UCSD-AML1 (cell line): ENCODE data around the gene MISP3.

Experiments used
- DNase-seq: peaks from one replicate; lab custom pipeline; 2025; ENCODE audit not compliant: unreplicated experiment; lab: John Stamatoyannopoulos, UW

MISP3 gene

GRCh38 chr19:14053032-14053431 lies 19.6 kb upstream of the MISP3 start:
- DNase-seq: no peak

DNA sequence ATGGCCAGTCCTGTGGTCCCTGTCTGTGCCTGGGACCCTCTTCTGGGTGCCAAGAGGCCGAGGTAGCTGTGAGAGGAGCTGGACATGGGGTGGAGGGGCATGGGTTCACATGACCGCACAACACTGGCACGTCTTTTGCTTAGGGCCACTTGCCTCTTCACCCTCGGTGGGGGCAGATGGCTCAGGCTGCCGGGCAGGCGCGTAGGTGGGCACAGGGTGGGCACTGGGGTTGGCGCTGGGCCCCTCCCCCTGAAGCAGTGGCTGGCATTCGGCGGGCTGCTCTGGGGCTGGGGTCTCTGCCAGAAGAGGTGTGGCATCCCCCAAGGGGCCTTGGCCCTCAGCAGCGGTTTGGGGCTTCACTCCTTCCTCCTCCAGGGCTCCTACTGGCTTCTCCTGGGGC lies 19.1 kb upstream of the MISP3 start:
- no peak for DNase-seq

GRCh38 chr19:14054099-14054498 lies 18.5 kb upstream of the MISP3 start:
- no peak for DNase-seq

GRCh38 chr19:14054721-14055120 lies 17.9 kb upstream of the MISP3 start:
- DNase-seq: peak; percentile 41

- DNase-seq: no peak
Measured at GRCh38 chr19:14055396-14055795, 17.2 kb upstream of the MISP3 start.

- DNase-seq: no peak
Measured at GRCh38 chr19:14056069-14056666, 16.4 kb upstream of the MISP3 start.

DNA sequence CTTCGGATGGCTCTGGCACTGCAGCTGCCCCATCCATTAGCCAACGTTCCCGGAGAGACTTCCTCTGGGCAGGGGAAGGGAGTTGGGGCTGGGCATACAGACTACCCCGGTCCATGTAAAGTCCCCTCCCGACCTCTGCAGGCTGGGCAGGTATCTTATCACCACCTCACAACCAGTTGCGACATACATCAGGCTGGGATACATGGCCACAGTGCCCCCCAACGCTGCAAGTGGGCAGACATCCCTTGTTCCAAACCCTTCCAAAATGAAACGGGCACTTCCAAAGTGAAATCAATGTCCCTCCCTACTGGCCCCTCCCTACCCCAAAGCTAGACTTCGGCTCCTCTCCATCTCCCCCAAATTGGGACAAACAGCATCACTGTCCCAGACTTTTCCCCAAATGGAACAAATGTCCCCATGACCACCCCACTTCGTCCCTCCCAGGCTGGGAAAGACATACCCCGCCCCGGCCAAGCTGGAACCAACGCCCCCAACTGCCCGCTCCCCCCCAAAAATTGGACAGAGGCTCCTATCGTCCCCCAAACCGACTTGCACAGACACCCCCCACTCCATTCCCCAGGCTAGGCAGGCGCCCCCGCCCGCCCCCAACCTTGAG lies 15.7 kb upstream of the MISP3 start:
- no peak for DNase-seq

- no peak for DNase-seq
Measured at GRCh38 chr19:14058182-14059092, 14.1 kb upstream of the MISP3 start.

GRCh38 chr19:14059093-14059480 lies 13.5 kb upstream of the MISP3 start:
- DNase-seq: peak; percentile 30

DNA sequence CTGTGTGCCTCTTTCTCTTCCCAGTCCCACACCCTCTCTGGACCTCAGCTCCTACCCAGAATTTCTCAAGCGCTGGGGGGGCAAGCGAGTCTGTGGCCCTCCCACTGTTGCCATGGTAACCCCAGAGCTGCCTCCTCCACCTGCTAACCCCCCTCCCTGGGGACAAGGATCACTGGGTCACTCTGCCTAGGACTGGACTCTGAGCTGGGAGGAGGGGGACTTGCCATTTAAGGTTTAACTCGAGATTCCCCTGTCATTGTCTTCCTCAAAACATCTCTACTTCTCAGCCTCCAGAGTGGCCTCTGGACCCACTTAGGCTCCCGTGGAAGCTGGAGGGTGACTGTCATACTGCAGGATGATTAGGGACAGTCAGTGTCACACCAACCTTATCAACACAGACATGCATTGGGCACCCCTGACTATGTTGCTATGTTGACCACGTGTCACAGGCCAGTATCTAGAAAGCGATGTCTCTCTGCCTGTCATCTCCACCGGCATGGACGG lies 12.9 kb upstream of the MISP3 start:
- no peak for DNase-seq

DNA sequence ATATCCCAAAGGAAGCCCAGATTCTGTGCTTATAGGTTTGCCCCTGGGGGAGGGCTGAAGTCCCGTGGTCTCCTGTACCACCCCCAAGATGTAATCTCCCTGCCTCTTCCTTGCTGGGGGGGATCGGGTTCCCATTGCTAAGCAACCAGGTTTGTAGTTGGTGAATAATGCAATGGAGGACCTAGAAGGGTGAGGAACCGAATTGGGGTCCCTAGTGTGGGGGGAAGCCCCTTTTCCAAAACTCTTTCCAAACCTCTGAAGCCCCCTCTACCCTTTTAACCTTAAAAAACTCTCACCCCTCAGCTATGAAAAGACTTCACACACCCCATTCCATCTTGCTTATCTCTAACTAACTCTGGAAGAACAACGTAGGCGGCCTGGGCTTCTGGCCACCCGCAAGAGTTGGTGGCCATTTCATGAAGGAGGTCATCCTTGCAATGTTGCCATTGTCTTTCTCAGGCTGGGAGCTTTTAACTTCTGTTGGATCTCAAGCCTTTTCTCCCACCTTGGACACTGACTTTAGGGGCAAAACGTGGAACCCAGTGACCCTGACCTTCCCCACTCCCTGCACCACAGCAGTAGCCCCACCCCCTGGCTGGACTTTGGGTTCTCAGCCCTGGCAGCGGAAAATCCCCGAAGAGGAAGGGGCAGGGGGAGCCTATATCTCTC lies 11.4 kb upstream of the MISP3 start:
- DNase-seq: no peak

DNA sequence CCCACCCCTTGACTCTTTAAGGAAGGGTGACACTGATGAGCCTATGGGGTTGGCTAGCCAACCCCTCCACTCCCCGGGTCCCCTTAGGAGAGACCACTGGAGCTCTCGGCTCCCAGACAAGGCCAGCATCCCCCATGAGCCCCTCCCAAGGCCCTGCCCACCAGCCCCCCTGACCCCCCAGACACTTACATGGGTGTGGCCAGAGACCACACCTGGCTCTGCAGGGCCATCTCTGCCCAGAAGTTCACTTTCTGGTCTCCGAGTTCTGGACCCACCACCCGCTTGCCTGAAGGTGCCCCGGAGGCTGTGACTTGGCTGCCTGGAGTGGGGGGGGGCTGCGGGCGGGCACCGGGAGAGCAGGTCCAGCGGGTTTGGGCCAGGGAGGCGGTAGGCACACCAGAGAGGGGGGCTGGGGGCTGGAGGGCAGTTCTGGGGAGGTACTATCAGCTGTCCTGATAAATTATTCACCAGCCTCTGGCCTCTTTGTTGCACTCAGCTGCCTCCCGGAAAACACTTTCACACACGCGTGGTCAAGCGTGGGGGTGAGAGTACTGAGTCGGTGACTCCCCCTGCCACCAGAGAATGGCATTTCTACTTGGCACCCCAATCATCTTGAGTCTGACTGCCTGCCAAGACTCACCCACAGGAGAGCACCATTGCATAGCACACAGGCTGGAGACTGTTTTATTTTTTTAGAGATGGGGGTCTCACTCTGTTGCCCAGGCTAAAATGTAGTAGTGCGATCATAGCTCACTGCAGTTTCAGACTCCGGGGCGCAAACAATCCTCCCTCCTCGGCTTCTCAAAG lies 10.6 kb upstream of the MISP3 start, which contains the start of gene PALM3:
Gene PALM3, minus strand, starts transcription at position 326 of the 807 bp plus-strand sequence. Its CDS starts 96 bp downstream, at position 230.
- no peak for DNase-seq

- no peak for DNase-seq
Measured at GRCh38 chr19:14062558-14062855, 10.1 kb upstream of the MISP3 start.

DNA sequence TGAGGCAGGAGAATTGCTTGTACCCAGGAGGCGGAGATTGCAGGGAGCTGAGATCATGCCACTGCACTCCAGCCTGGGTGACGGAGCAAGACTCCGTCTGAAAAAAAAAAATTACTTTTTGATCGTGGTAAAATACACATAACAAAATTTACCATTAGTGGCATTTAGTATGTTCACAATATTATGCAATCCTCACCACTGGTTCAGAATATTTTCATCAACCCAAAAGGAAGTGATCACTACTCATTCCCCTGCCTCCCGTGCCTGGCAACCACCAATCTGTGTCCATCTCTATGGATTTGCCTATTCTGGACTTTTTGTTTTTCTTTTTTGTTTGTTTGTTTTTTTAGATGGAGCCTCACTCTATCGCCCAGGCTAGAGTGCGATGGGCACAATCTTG lies 9.5 kb upstream of the MISP3 start:
- DNase-seq: no peak

- DNase-seq: no peak
Measured at GRCh38 chr19:14066134-14066533, 6.5 kb upstream of the MISP3 start.

DNA sequence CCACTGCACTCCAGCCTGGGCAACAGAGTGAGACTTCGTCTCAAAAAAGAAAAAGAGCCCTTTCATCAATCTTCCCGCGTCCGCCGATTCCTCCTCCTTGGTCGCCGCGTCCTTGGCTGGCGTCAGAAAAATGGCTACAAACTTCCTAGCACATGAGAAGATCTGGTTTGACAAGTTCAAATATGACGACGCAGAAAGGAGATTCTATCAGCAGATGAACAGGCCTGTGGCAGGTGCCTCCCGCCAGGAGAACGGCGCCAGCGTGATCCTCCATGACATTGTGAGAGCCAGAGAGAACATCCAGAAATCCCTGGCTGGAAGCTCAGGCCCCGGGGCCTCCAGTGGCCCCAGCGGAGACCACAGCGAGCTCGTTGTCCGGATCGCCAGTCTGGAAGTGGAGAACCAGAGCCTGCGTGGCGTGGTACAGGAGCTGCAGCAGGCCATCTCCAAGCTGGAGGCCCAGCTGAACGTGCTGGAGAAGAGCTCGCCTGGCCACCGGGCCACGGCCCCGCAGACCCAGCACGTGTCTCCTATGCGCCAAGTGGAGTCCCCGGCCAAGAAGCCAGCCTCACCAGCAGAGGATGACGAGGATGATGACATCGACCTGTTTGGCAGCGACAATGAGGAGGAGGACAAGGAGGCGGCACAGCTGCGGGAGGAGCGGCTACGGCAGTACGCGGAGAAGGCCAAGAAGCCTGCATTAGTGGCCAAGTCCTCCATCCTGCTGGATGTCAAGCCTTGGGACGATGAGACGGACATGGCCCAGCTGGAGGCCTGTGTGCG lies 2.1 kb upstream of the MISP3 start:
- DNase-seq: no peak

DNA sequence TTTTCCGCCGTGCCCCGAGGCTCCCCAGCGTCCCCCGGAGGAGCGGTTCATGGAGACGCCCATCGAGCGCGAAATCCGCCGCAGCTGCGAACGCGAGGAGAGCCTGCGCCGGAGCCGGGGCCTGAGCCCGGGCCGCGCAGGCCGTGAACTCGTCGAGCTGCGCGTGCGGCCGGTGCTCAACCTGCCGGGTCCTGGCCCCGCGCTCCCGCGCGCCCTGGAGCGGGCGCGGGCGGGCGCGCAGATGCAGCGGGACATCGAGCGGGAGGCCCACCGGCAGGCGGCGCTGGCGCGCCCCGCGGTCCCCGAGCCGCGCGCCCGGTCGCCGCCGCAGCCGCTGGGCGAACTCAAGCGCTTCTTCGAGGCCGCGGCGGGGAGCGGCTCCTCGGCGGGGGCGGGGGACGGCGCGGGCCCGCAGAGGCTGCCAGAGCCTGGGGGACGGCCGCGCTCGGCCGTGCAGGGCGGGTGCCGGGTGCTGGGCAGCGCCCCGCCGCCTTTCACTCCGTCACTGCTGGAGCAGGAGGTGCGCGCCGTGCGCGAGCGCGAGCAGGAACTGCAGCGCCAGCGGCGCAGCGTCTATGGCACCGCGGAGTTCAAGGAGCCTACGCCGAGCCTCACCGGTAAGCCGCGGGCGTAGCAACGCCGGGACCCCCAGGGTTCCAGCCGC lies 807 bp downstream of the MISP3 start:
- DNase-seq: peak; percentile 84

DNA sequence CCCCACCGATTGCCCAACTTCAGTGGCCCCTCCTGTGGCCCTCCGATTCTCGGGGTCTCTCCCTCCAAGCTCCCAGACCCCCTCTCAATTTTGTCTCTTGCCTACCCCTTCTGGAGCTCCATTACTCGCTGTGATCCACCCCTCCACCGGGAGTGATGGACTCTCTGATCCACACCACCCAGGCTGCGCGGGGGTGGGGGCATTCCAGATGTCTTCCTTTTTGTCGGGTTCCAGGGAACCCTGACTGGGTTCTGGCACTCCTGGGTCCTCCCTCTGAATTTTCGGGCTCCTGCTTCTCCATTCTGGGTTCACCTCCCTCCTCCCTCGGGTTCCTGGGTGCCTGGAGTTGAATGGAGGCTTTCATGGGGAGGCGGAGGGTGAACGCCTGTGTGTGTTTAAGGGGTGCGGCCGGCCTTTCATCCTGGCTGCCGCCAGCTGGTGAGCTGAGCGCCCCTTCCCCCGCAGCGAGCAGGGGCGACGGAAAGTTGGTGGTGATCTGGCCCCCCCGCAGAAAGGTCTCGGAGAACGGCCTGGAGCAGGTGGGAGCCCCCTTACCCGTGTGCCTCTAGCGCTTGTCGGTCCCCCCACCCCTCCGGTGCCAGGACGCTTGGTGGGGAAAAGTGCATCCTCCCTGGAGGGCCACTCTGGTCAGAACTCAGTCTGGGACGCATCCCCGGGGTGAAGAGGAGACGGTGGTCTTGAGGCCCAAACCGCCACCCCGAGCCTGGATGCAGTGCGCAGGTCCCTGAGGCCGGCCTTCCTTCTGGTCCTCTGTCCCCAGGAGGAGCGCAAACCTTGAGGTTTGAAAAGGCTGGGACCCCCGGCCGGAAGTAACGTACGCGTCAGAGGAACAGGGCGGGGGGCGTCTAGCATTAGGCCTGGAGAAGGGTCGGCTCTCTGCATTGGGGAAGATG lies 1.6 kb downstream of the MISP3 start:
- no peak for DNase-seq
